GM12873 (cell line): ENCODE results near the gene EFHC1.

Experiments used
- TF ChIP-seq, protein P1 (sequence below): IDR thresholded peaks from 2 replicates; pipeline ENCODE4 v1.5.1; 2012; ENCODE audit warnings: low read depth, mild to moderate bottlenecking, moderate library complexity, low read length, control low read depth; ENCODE audit not compliant: insufficient read depth; ENCODE audit errors: missing control alignments

Gene EFHC1

DNA sequence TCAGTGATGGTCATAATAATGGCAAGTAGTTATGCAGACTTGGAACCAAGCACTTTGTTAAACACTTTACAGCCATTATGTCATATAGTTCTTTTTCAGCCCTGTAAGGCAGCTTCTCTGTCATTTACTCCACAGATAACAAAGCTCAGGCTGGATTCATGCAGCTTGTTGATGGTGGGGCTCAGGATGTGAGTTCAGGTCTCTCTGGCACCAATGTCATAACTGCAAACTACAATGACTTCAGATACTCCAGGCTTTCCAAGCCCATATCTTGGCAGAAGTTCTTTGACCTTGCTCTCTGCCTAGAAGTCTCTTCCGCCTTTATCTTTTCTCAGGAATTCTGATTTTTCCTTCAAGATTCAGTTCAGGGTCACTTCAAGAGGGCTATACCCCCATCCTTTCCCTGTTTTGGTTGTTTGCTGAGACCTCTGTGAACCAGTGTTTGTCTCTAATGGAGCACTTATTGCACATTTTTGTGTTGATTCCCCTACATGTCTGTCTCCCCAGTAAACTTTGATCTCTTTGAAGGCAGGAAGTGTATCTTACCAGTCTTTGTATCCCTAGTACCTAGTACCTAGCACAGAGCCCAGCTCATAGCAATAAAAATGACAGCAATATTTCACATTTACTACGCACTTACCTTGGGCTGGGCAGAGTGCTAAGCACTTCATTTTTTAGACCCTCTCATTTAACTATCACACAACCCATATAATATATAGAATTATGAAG lies 19.7 kb upstream of the EFHC1 start:
- TF ChIP-seq, protein P1, sequence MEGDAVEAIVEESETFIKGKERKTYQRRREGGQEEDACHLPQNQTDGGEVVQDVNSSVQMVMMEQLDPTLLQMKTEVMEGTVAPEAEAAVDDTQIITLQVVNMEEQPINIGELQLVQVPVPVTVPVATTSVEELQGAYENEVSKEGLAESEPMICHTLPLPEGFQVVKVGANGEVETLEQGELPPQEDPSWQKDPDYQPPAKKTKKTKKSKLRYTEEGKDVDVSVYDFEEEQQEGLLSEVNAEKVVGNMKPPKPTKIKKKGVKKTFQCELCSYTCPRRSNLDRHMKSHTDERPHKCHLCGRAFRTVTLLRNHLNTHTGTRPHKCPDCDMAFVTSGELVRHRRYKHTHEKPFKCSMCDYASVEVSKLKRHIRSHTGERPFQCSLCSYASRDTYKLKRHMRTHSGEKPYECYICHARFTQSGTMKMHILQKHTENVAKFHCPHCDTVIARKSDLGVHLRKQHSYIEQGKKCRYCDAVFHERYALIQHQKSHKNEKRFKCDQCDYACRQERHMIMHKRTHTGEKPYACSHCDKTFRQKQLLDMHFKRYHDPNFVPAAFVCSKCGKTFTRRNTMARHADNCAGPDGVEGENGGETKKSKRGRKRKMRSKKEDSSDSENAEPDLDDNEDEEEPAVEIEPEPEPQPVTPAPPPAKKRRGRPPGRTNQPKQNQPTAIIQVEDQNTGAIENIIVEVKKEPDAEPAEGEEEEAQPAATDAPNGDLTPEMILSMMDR: no peak

DNA sequence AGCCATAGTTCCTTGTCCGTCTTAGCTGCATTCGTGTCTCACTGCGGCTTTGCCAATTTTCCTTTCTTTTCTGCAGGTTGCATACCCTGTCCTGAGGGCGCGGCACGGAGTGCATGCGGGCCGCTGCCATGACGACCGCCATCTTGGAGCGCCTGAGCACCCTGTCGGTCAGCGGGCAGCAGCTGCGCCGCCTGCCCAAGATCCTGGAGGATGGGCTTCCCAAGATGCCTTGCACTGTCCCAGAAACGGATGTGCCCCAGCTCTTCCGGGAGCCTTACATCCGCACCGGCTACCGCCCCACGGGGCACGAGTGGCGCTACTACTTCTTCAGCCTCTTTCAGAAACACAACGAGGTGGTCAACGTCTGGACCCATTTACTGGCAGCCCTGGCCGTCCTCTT lies 17.1 kb upstream of the EFHC1 start:
- TF ChIP-seq, protein P1: no peak

DNA sequence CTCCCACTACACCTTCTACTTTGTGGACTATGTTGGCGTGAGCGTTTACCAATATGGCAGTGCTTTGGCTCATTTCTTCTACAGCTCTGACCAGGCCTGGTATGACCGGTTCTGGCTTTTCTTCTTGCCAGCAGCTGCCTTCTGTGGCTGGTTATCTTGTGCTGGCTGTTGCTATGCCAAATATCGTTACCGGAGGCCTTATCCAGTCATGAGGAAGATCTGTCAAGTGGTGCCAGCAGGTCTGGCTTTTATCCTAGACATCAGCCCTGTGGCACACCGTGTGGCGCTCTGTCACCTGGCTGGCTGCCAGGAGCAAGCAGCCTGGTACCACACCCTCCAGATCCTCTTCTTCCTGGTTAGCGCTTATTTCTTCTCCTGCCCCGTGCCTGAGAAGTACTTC lies 16.5 kb upstream of the EFHC1 start:
- TF ChIP-seq, protein P1: no peak

GRCh38 chr6:52405243-52405642 lies 14.9 kb upstream of the EFHC1 start:
- TF ChIP-seq, protein P1: no peak

GRCh38 chr6:52407467-52407866 lies 12.7 kb upstream of the EFHC1 start:
- TF ChIP-seq, protein P1: peak; percentile 68

DNA sequence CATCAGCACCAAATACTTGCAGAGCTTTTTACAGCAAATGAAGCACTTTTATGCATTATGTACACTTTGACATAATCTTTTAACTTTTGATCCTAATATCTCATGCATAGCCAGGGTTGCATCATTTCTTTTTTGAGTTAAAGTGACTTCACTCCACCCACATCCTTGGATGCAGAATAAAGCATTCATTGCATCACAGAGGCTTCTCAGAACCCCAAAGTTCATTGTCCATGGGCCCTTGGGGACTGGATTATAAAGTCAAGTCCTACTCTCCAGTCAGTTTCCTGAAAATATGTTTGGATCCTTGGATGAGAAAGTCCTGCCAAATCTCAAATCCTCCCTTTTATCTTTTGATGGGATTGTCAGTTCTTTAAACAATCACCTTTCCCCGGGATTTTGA lies 10.6 kb upstream of the EFHC1 start:
- TF ChIP-seq, protein P1: no peak

DNA sequence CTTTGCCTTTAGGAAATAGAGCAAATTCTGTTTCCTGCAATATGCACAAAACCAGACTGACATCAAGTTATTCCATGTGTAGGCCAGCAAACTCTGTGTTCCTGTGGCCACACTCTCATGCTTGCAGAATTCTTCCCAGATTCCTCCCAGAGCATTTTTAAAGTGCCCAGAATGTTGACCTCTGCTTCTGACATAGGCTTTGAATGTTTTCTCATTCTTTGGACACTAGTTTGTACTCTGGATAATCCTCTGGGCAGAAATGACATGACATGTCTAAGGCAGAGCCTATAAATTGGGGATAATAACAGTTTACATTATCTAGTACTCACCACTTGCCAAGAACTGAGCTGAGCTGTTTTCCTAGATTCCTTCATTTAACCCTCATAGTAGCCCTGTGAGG lies 9.2 kb upstream of the EFHC1 start:
- TF ChIP-seq, protein P1: no peak
